Testis (tissue), 3 donors: ENCODE measurements around the gene SUGT1. TPM values are rescaled to one million over a fixed set of nuclear protein-coding genes. Genes with fewer than 3 reads are reported as not detected.

Source experiments
- DNase-seq: peaks from one replicate; pipeline ENCODE4 v3.0.0-alpha.2; 2019
- H3K27ac ChIP-seq, 2 donors: fragments of 200-600 bp; sonication (generic); one replicate each; pipeline ENCODE4 v1.5.1; 2019
- H3K27me3 ChIP-seq: fragments of 200-600 bp; sonication (generic); one replicate; pipeline ENCODE4 v1.5.1; 2019
- H3K36me3 ChIP-seq: fragments of 200-600 bp; sonication (generic); one replicate; pipeline ENCODE4 v1.5.1; 2017; ENCODE audit warnings: low read depth; ENCODE audit errors: missing control alignments
- H3K4me1 ChIP-seq: fragments of 200-600 bp; sonication (generic); one replicate; pipeline ENCODE4 v1.5.1; 2019
- H3K4me3 ChIP-seq, 2 donors: fragments of 200-600 bp; sonication (generic); one replicate each; pipeline ENCODE4 v1.5.1; 2017 to 2019
- H3K9me3 ChIP-seq: fragments of 200-600 bp; sonication (generic); one replicate; pipeline ENCODE4 v1.5.1; 2017
- CTCF ChIP-seq, 3 experiments: fragments of 450-650 bp in 2 of 3; fragments of 200-600 bp in 1 of 3; sonication (generic) in 1 of 3; IDR thresholded peaks; one replicate each; pipeline ENCODE4 v1.5.1; 2016 to 2019; ENCODE audit warnings: antibody characterized with exemption in 3 of 3, mild to moderate bottlenecking in 2 of 3, moderate library complexity in 1 of 3
- POLR2A ChIP-seq: fragments of 450-650 bp; IDR thresholded peaks from one replicate; pipeline ENCODE4 v1.6.1; 2017; ENCODE audit warnings: antibody characterized with exemption, mild to moderate bottlenecking, moderate library complexity
- WGBS, 2 donors: methylation state at CpG; one replicate each; pipeline ENCODE4 v1.1.5; 2018; 5-methylcytosine and 5-hydroxymethylcytosine counted together
- intact Hi-C: fragments of 100-400 bp; cut with DNase I; formaldehyde crosslinking; loops from one replicate; pipeline ENCODE4 v1.15.1; 2023; ENCODE audit warnings: low total_unique reads
- polyA plus RNA-seq: library from polyadenylated mRNA; stranded (reverse); fragments of 350-450 nt; fragmentation: Illumina TruSeq; extraction: RNeasy Lipid Tissue Mini Kit (QIAGEN cat#74804); gene quantifications from one replicate; pipeline ENCODE4 v1.2.3, GENCODE V29; 2014; ENCODE audit warnings: low read depth, low replicate concordance; ENCODE audit not compliant: insufficient read depth
- total RNA-seq, 2 donors: library from RNA; depleted of rRNA; stranded (reverse); fragments of >200 nt; gene quantifications; one replicate each; pipeline ENCODE4 v1.2.3, GENCODE V29; 2016

SUGT1 gene
- total and polyA plus RNA-seq, 3 donors from 2014 or later = 49.1 to 63.4 (median 54.2) TPM

- WGBS, 2 donors = 86 to 91% methylated on average over 5 of the region's 5 CpGs
- H3K27me3 ChIP-seq = no peaks in the 10 kb centered on the region
- H3K36me3 ChIP-seq = no peaks in the 10 kb centered on the region
- intact Hi-C loops = no loop called here
- H3K4me3 ChIP-seq = no peak overlapping the region
- DNase-seq = no peak
- TF ChIP-seq POLR2A (no peak), CTCF (IDR thresholded peaks at IDR 0.05) (no peak)
- H3K27ac ChIP-seq = no peak overlapping the region
- H3K9me3 ChIP-seq = no peaks in the 10 kb centered on the region
- no peaks in the 10 kb centered on the region for H3K4me1 ChIP-seq
Observed at GRCh38 chr13:52638666-52639328, 13.8 kb upstream of the SUGT1 start.

GRCh38 chr13:52642131-52642530, 10.5 kb upstream of the SUGT1 start, which contains the start of gene HNRNPA1L2:
TSS of gene HNRNPA1L2 (plus strand) at chr13:52642431. CDS start at chr13:52642493, 62 bp downstream.
- no peaks in the 10 kb centered on the region for H3K27me3 ChIP-seq
- TF ChIP-seq CTCF (IDR thresholded peaks at IDR 0.05) (no peak), POLR2A (no peak)
- intact Hi-C loops = no loop called here
- no peak for DNase-seq
- H3K4me1 ChIP-seq = no peaks in the 10 kb centered on the region
- no peak within 1 kb of the TSS for H3K27ac ChIP-seq
- 96 to 97% methylated on average over 7 of the region's 7 CpGs for whole genome bisulfite sequencing, 2 donors
- no peaks in the 10 kb centered on the region for H3K36me3 ChIP-seq
- no peaks in the 10 kb centered on the region for H3K9me3 ChIP-seq
- H3K4me3 ChIP-seq = no peak within 1 kb of the TSS

- no peak for TF ChIP-seq POLR2A
- no peak for TF ChIP-seq CTCF (IDR thresholded peaks at IDR 0.05)
- no peak for DNase-seq
- H3K36me3 ChIP-seq = no peaks in the 10 kb centered on the region
- WGBS, 2 donors = 68 to 70% methylated on average over 3 of the region's 3 CpGs
- no peak overlapping the region for H3K4me3 ChIP-seq
- H3K4me1 ChIP-seq = no peaks in the 10 kb centered on the region
- H3K27ac ChIP-seq = no peak overlapping the region
- H3K9me3 ChIP-seq = no peaks in the 10 kb centered on the region
- H3K27me3 ChIP-seq = no peaks in the 10 kb centered on the region
- intact Hi-C loops = no loop called here
Observed at GRCh38 chr13:52644108-52644507, 8.5 kb upstream of the SUGT1 start.

- Histone ChIP-seq H3K27me3 (no peaks in the 10 kb centered on the region), H3K36me3 (no peaks in the 10 kb centered on the region), H3K4me1 (peaks cover 9% of the 10 kb centered on the region), H3K9me3 (no peaks in the 10 kb centered on the region), H3K4me3 (no peak overlapping the region), H3K27ac (no peak overlapping the region)
- TF ChIP-seq CTCF (IDR thresholded peaks at IDR 0.05) = no peak
- TF ChIP-seq POLR2A = no peak
- intact Hi-C loops = no loop called here
- DNase-seq = no peak
Observed at GRCh38 chr13:52646967-52647366, 5.7 kb upstream of the SUGT1 start.

GRCh38 chr13:52650731-52651130, 1.9 kb upstream of the SUGT1 start:
- 52 to 53% methylated on average over 6 of the region's 6 CpGs for WGBS, 2 donors
- no peak for TF ChIP-seq CTCF (IDR thresholded peaks at IDR 0.05)
- TF ChIP-seq POLR2A = no peak
- intact Hi-C loops = no loop called here

More at GRCh38 chr13:52650731-52651130, 1.9 kb upstream of the SUGT1 start:
- Histone ChIP-seq H3K4me3 (no peak overlapping the region), H3K4me1 (peaks cover 14% of the 10 kb centered on the region), H3K27me3 (no peaks in the 10 kb centered on the region), H3K36me3 (no peaks in the 10 kb centered on the region), H3K9me3 (no peaks in the 10 kb centered on the region), H3K27ac (no peak overlapping the region)
- DNase-seq = no peak
